GM21526 (cell line): ENCODE data around the gene RCAN2.

Experiments
- ATAC-seq: cut with Tn5 transposase; IDR thresholded peaks from one replicate; pipeline ENCODE4 v1.9.1; 2021; ENCODE audit warnings: moderate library complexity; ENCODE audit not compliant: unreplicated experiment, low FRiP score

Gene RCAN2

GRCh38 chr6:46269447-46270229 lies 221.6 kb downstream of the RCAN2 start:
- no peak for ATAC-seq

DNA sequence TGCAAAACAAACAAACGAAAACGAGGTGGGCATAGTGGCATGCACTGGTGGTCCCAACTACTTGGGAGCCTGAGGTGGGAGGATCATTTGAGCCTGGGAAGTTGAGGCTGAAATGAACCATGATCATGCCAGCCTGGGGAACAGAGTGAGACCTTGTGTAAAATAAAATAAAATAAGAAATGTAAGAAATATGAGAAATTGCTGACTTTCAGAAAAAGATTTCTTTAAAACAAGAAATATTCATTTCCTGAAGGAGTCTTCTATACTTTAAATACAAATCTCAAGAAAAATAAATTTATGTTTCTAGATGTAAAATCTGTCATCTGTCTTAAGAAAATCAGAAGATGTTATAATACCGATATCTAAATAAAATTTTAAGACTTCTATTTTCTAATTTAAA lies 223.7 kb downstream of the RCAN2 start:
- no peak for ATAC-seq

GRCh38 chr6:46265373-46265772 lies 225.9 kb downstream of the RCAN2 start:
- no peak for ATAC-seq

DNA sequence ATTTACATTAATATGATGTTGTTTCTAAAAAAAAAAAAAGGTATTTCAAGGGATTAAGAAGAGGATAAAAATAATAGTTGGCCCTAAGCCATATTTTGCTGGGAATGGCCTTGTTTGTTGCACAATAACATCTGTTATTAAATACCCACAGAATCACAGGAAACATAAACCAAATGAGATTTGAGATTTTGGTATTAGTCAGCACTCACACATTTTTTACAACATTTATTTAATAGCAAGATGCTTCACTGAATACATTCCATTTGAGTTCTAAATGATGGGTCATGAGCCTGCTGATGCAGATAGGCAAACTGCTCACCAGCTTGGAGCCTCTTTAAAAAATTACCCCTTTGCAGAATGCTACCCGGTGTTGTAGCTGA lies 227.6 kb downstream of the RCAN2 start:
- no peak for ATAC-seq

DNA sequence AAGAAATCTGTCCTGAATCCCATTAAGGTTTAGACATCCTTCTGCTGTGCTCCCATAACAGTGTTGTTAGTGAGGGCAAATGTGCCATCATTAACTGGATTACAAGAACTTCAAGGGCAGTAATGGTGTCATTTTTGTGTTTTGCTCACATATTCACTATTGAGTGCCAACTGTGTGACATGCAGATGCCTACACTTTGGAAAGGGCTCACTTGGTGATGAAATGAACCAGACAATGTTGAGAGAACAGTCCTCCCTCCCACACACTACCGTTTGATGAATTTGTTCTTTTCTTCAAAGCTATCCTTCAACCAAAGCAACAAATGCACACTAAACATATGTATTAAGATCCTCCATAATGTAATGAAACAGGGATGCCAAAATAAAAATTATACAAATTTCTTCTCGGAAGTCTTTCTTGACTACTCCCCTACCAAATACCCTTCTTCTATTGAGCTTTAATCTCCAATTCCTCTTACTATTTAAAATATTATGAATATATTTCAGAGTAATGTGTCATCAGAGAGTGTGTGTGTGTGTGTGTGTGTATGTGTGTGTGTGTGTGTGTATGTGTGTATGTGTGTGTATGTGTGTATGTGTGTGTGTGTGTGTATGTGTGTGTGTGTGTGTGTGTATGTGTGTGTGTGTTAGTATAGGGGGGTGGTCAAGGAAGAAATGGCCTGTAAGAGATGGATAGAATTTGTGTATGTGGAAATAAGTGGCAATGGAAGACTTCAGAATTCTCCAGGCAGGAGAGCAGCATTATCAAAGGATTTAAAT lies 228.1 kb downstream of the RCAN2 start:
- no peak for ATAC-seq

DNA sequence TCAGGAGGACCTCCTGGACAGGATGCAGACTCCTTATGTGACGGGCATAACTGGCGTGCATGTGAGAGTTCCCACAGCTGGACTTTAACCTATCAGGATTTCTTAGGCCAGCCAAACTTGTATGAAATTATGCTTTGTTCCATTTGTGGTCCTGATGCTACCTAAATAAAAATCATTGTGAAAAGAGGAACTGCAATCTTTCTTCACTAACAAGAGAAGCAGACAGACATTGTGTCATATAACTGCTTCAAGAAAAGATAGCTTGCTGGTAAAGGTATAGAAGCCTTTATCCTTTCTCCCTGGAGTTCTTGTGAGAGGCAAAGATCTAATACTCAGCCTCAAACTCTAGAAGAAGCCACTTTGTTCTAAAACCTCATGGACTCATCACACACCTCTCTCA lies 233.0 kb downstream of the RCAN2 start:
- no peak for ATAC-seq

DNA sequence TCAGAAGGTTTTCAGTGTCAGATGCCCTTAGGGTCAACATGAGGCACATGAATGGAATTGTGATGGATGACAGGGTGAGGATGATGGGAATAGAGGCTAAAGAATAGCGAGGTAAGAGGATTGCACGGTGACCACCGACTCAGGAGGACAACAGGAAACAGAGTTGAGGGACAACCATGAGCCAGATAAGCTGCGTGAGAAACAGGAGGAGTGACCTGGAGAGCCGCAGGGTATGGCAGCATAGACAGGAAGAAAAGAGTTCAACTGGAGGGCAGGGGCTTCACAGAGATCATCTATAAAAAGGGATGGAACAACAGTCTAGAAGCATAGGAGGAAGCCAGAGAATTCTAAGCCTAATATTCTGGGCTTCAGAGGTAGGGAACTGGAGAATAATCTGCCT lies 235.7 kb downstream of the RCAN2 start:
- ATAC-seq, result no peak

- ATAC-seq, result no peak
Measured at GRCh38 chr6:46254946-46255345, 236.3 kb downstream of the RCAN2 start.

- ATAC-seq, result no peak
Measured at GRCh38 chr6:46254331-46254730, 236.9 kb downstream of the RCAN2 start.

GRCh38 chr6:46251583-46252339 lies 239.5 kb downstream of the RCAN2 start:
- no peak for ATAC-seq

- ATAC-seq, result no peak
Measured at GRCh38 chr6:46248143-46248542, 243.1 kb downstream of the RCAN2 start.

- ATAC-seq, result no peak
Measured at GRCh38 chr6:46246727-46247126, 244.5 kb downstream of the RCAN2 start.

GRCh38 chr6:46246081-46246480 lies 245.2 kb downstream of the RCAN2 start:
- ATAC-seq, result no peak

DNA sequence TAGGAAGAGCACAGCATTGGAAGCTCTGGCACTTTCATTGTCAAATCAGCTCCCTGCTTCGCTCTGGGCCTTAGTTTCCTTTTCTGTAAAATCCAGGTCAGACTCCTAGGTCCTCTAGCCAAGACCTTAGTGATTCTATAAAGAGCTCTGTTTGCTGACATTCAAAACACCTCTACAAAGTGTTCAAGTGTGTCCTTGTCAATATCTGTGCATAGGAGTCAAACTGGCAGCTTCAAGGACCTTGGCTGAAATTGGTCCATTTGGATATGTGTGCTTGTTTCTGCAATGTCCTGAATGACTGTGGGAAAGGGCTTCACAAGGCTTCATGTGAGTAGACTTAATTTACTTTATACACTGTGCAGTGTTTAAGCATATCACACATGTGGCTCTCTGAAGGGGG lies 246.6 kb downstream of the RCAN2 start:
- ATAC-seq, result no peak

DNA sequence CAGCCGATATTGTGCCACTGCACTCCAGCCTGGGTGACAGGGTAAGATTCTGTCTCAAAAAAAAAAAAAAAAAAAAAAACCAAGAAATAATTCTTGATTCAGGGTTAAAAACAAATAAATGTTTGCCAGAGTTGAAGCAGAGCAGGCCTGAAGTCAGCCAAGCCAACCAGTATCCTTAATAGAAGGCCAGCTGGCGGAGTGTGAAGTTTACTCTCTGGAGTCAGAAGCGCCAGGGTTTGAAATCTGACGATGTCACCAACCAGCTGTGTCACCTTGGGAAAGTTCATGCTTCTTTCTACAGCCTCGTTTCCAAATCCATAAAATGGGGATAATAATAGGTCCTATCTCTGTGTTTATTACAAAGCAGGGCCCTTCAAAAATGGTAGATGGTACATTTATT lies 247.5 kb downstream of the RCAN2 start:
- ATAC-seq, result no peak

- ATAC-seq, result no peak
Measured at GRCh38 chr6:46242921-46243320, 248.3 kb downstream of the RCAN2 start.

DNA sequence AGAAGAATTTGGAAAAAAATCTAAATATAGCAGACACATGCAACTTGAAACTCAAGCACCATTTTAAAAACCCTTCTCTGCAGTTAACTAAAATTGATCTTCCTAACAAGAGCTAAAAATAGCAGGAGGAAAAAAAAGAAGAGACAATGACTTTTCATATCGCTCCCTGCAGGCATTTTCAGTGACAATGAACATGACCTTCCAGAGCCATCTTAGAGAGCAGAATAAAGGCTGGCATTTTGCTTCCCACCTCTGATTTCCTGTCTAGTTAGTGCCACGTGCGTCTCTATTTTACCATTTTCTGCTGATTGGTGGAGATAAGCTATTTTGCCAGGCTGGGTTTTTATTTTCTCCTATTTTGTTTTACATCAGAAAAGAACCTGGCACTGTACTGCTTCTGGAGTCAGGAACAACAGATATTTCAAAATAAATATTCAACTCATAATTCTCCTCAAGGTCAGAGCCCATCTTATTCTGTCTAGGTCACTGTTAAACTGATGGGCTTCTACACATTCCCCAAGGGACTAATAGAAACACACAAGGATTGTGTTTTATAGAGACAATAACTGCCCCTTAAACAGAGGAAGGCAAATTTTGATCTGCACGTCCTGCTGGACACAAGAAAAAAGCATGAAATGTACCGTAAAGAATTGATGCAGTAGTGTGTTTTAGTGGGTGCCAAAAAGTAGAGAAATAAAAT lies 250.2 kb downstream of the RCAN2 start:
- ATAC-seq, result no peak

- ATAC-seq, result no peak
Measured at GRCh38 chr6:46236752-46237151, 254.5 kb downstream of the RCAN2 start.

DNA sequence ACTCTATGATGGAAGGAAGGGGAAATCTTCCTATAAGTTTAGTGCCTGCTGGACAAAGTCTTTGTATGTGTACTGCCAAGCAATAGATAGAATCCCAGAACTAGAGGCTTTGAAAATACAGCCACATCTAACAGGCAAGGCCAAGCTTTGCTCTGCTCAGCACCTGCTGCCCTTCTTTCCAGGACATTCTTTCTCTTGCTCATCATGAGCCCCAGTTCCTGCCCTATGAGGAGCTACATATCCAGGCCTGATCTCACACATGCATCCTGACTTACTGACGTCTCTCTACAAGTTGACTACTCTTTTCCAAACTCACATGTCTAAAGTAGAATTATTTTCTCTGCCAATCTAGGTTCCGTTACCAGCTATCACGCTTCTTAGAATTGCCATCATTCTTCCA lies 256.0 kb downstream of the RCAN2 start:
- no peak for ATAC-seq

GRCh38 chr6:46234700-46235099 lies 256.5 kb downstream of the RCAN2 start:
- ATAC-seq, result no peak

- no peak for ATAC-seq
Measured at GRCh38 chr6:46234156-46234556, 257.1 kb downstream of the RCAN2 start.
